HepG2 (cell line): ENCODE results near the gene FUT6. TPM values are rescaled to one million over a fixed set of nuclear protein-coding genes. Genes with fewer than 3 reads are reported as not detected.
A peak's percentile ranks its signal among the peaks of the same experiment; 100 is the strongest.

Experiments
- ATAD3A ChIP-seq: sonication (generic); formaldehyde crosslinking; IDR thresholded peaks from 2 replicates; pipeline ENCODE4 v1.4.0; 2020; ENCODE audit warnings: missing genetic modification reagents
- EED ChIP-seq: sonication (generic); formaldehyde crosslinking; IDR thresholded peaks from 2 replicates; pipeline ENCODE4 v1.5.0; 2020; ENCODE audit warnings: mild to moderate bottlenecking, missing genetic modification reagents
- HMG20B ChIP-seq: conservative IDR thresholded peaks from 2 replicates; pipeline ENCODE4 v1.6.1; 2016; ENCODE audit warnings: missing genetic modification reagents, missing compliant biosample characterization
- HNF1A ChIP-seq, 2 experiments: sonication (generic) in 1 of 2; formaldehyde crosslinking in 1 of 2; IDR thresholded peaks; 2 replicates each; pipeline versions ENCODE4 v1.4.0 to v1.6.1; 2016 to 2020; ENCODE audit warnings: borderline replicate concordance in 1 of 2, low read depth in 1 of 2, mild to moderate bottlenecking in 1 of 2, missing genetic modification reagents in 1 of 2
- HNF4A ChIP-seq: sonication (generic); formaldehyde crosslinking; IDR thresholded peaks from 2 replicates; pipeline ENCODE4 v1.4.0; 2020; ENCODE audit warnings: missing genetic modification reagents
- KLF9 ChIP-seq: IDR thresholded peaks from 2 replicates; pipeline ENCODE4 v1.6.1; 2016; ENCODE audit warnings: low read depth
- SAFB2 ChIP-seq: sonication (generic); formaldehyde crosslinking; IDR thresholded peaks from 2 replicates; pipeline ENCODE4 v1.5.1; 2020; ENCODE audit warnings: missing genetic modification reagents, low read depth, mild to moderate bottlenecking, borderline replicate concordance
- SMAD9 ChIP-seq: sonication (generic); formaldehyde crosslinking; IDR thresholded peaks from 2 replicates; pipeline ENCODE4 v1.5.1; 2020; ENCODE audit warnings: mild to moderate bottlenecking, missing genetic modification reagents
- ZBTB14 ChIP-seq: sonication (generic); formaldehyde crosslinking; IDR thresholded peaks from 2 replicates; pipeline ENCODE4 v1.4.0; 2020; ENCODE audit warnings: missing genetic modification reagents
- ZFX ChIP-seq: sonication (generic); formaldehyde crosslinking; IDR thresholded peaks from 2 replicates; pipeline ENCODE4 v1.4.0; 2020; ENCODE audit warnings: mild to moderate bottlenecking, low read depth, missing genetic modification reagents, moderate library complexity
- ZNF17 ChIP-seq: sonication (generic); formaldehyde crosslinking; IDR thresholded peaks from 2 replicates; pipeline ENCODE4 v1.5.0; 2020; ENCODE audit warnings: mild to moderate bottlenecking, missing genetic modification reagents
- ZNF44 ChIP-seq: sonication (generic); formaldehyde crosslinking; IDR thresholded peaks from 2 replicates; pipeline ENCODE4 v1.5.1; 2020; ENCODE audit warnings: mild to moderate bottlenecking, missing genetic modification reagents
- ZNF574 ChIP-seq: sonication (generic); formaldehyde crosslinking; IDR thresholded peaks from 2 replicates; pipeline ENCODE4 v1.4.0; 2020; ENCODE audit warnings: missing genetic modification reagents
- ZNF609 ChIP-seq: sonication (generic); formaldehyde crosslinking; IDR thresholded peaks from 2 replicates; pipeline ENCODE4 v1.4.0; 2020; ENCODE audit warnings: mild to moderate bottlenecking, missing genetic modification reagents, borderline replicate concordance
- ZNF761 ChIP-seq: sonication (generic); formaldehyde crosslinking; conservative IDR thresholded peaks from 2 replicates; pipeline ENCODE4 v1.4.0; 2020; ENCODE audit warnings: mild to moderate bottlenecking, missing genetic modification reagents
- ZNF83 ChIP-seq: sonication (generic); formaldehyde crosslinking; IDR thresholded peaks from 2 replicates; pipeline ENCODE4 v1.4.0; 2020; ENCODE audit warnings: missing genetic modification reagents, mild to moderate bottlenecking, borderline replicate concordance
- ZZZ3 ChIP-seq: sonication (generic); formaldehyde crosslinking; IDR thresholded peaks from 2 replicates; pipeline ENCODE4 v1.4.0; 2020; ENCODE audit warnings: missing genetic modification reagents, mild to moderate bottlenecking, borderline replicate concordance
- polyA plus RNA-seq, 8 experiments: library from polyadenylated mRNA; depleted of rRNA in 3 of 8; stranded (reverse) in 7 of 8; unstranded in 1 of 8; fragments of >200 nt; fragmentation: Illumina TruSeq in 4 of 8; extraction: Trizol in 4 of 8; gene quantifications; 2 replicates each; pipeline versions ENCODE4 v1.2.1 to v1.2.3, GENCODE V29; 2011 to 2016; ENCODE audit warnings: low read depth in 4 of 8, missing spikeins in 1 of 8, mixed read lengths in 1 of 8; ENCODE audit not compliant: insufficient read depth in 1 of 8
- total RNA-seq, 5 experiments: library from RNA; depleted of rRNA; stranded (reverse); fragments of >200 nt; fragmentation: Illumina TruSeq; extraction: Trizol; gene quantifications; 2 replicates each; pipeline ENCODE4 v1.2.3, GENCODE V29; 2016; ENCODE audit warnings: low read depth in 1 of 5

The FUT6 gene
- total and polyA plus RNA-seq, 2 of the 13 experiments (the other 11 are each of a cell fraction or from before 2014, with no cell fraction given), result 8.2 to 27.7 TPM

- TF ChIP-seq ZNF83 (CRISPR knock-in tag), result 0 out of 2 replicates have a peak, but pooled peaks have one; percentile 64
- peak; percentile 73; the same call in 1 of the 2 replicates for TF ChIP-seq ZNF761 (CRISPR knock-in tag)
- TF ChIP-seq ZNF44 (CRISPR knock-in tag), result no peak
- peak; percentile 83; the same call in 1 of the 2 replicates for TF ChIP-seq KLF9
- no peak for TF ChIP-seq ZNF17 (CRISPR knock-in tag)
- no peak for TF ChIP-seq ZZZ3
- TF ChIP-seq ZBTB14 (CRISPR knock-in tag), result no peak
- peak; percentile 87 for TF ChIP-seq ZNF609
- peak; percentile 86 for TF ChIP-seq SAFB2 (CRISPR knock-in tag)
- TF ChIP-seq EED (CRISPR knock-in tag), result no peak
- TF ChIP-seq HNF1A (IDR thresholded peaks at IDR 0.05; ENCODE audit: low read depth), result peak; percentile 63
- TF ChIP-seq HNF1A (CRISPR knock-in tag; IDR thresholded peaks at IDR 0.05; ENCODE audit: borderline replicate concordance), result peak; percentile 87
- TF ChIP-seq HMG20B (CRISPR knock-in tag), result peak; percentile 81; the same call in 1 of the 2 replicates
- TF ChIP-seq HNF4A, result peak; percentile 98
- TF ChIP-seq ZNF574, result peak; percentile 83
- TF ChIP-seq ZFX (CRISPR knock-in tag), result peak; percentile 35; the same call in 1 of the 2 replicates
- TF ChIP-seq ATAD3A (CRISPR knock-in tag), result no peak
- no peak for TF ChIP-seq SMAD9 (CRISPR knock-in tag)
Observed at GRCh38 chr19:5870986-5871394, 31.5 kb upstream of the FUT6 start (continued).
